Left colon (tissue), 2 donors: Measurements from ENCODE around the gene GHR. TPM values are rescaled to one million over a fixed set of nuclear protein-coding genes. Genes with fewer than 3 reads are reported as not detected.

Source experiments
- ATAC-seq: fragments of 200-7000 bp; cut with Tn5 transposase; one replicate; pipeline ENCODE4 v1.9.1; 2020; ENCODE audit warnings: mild to moderate bottlenecking, moderate library complexity
- DNase-seq, 2 donors: peaks; one replicate each; pipeline ENCODE4 v3.0.0-alpha.2; 2020
- intact Hi-C, 2 donors: fragments of 100-400 bp; cut with DNase I in 1 of 2; cut with micrococcal nuclease in 1 of 2; formaldehyde crosslinking; loops; one replicate each; pipeline versions ENCODE4 v1.11.2 to v1.14.0; 2022; cut with DNase I, micrococcal nuclease
- total RNA-seq, 2 donors: library from RNA; stranded (reverse); fragmentation: NEBNext Ultra II Directional; extraction: Animal tissue kit (Norgen Biotek cat#: 25700); gene quantifications; one replicate each; pipeline ENCODE4 v1.2.1, GENCODE V29; 2021
- donor health status: DM: no; HTN: no; CAD: no.
- donor health status: DM: yes; HTN: yes; CAD: no.

Gene GHR
- total RNA-seq, 2 donors from 2014 or later = 4.0 to 8.0 TPM

- intact Hi-C loops = no loop called here
- ATAC-seq (no peak), DNase-seq (no peak)
Measured at GRCh38 chr5:42506662-42507061, 83.4 kb downstream of the GHR start.

- no peak for ATAC-seq
- intact Hi-C loops = no loop called here
Measured at GRCh38 chr5:42507451-42508097, 84.3 kb downstream of the GHR start.

GRCh38 chr5:42513246-42513645 lies 90.0 kb downstream of the GHR start:
- intact Hi-C loops = no loop called here
- no peak for ATAC-seq

More at GRCh38 chr5:42507451-42508097, 84.3 kb downstream of the GHR start:
- DNase-seq = no peak

GRCh38 chr5:42514754-42515153 lies 91.5 kb downstream of the GHR start:
- peak; percentile 49 for ATAC-seq
- intact Hi-C loops = no loop called here
- DNase-seq = peak in 1 of 2 donors; percentile 18

More at GRCh38 chr5:42513246-42513645, 90.0 kb downstream of the GHR start:
- DNase-seq = no peak

GRCh38 chr5:42515504-42515903 lies 92.3 kb downstream of the GHR start:
- DNase-seq (no peak), ATAC-seq (peak; percentile 61)
- intact Hi-C loops = no loop called here

GRCh38 chr5:42516282-42517042 lies 93.2 kb downstream of the GHR start:
- peak; percentile 44 for ATAC-seq
- intact Hi-C loops = no loop called here
- DNase-seq = no peak

- intact Hi-C loops = no loop called here
- DNase-seq = no peak
- peak; percentile 12 for ATAC-seq
Measured at GRCh38 chr5:42517164-42517563, 93.9 kb downstream of the GHR start.

- DNase-seq (no peak), ATAC-seq (no peak)
- intact Hi-C loops = no loop called here
Measured at GRCh38 chr5:42518595-42519221, 95.5 kb downstream of the GHR start.

GRCh38 chr5:42520203-42520602 lies 97.0 kb downstream of the GHR start:
- intact Hi-C loops = no loop called here
- ATAC-seq (peak; percentile 89), DNase-seq (no peak)

- intact Hi-C loops = no loop called here
- peak; percentile 73 for ATAC-seq
- peak; percentile 52 to 66 for DNase-seq
Measured at GRCh38 chr5:42520957-42521356, 97.7 kb downstream of the GHR start.

GRCh38 chr5:42521406-42521805 lies 98.2 kb downstream of the GHR start:
- no peak for DNase-seq
- no peak for ATAC-seq
- intact Hi-C loops = no loop called here

- intact Hi-C loops = no loop called here
- ATAC-seq = no peak
- DNase-seq = no peak
Measured at GRCh38 chr5:42522783-42523182, 99.5 kb downstream of the GHR start.

- DNase-seq = no peak
- ATAC-seq = no peak
- intact Hi-C loops = no loop called here
Measured at GRCh38 chr5:42526179-42526578, 102.9 kb downstream of the GHR start.

GRCh38 chr5:42531611-42532010 lies 108.4 kb downstream of the GHR start:
- DNase-seq (no peak), ATAC-seq (no peak)
- intact Hi-C loops = no loop called here

- DNase-seq = no peak
- no peak for ATAC-seq
- intact Hi-C loops = no loop called here
Measured at GRCh38 chr5:42542106-42542505, 118.9 kb downstream of the GHR start.

GRCh38 chr5:42543774-42544173 lies 120.5 kb downstream of the GHR start:
- no peak for ATAC-seq
- DNase-seq = no peak
- intact Hi-C loops = no loop called here

GRCh38 chr5:42545038-42545437 lies 121.8 kb downstream of the GHR start:
- no peak for ATAC-seq
- intact Hi-C loops = no loop called here

GRCh38 chr5:42547141-42547540 lies 123.9 kb downstream of the GHR start:
- ATAC-seq = no peak
- no peak for DNase-seq
- intact Hi-C loops = no loop called here

More at GRCh38 chr5:42545038-42545437, 121.8 kb downstream of the GHR start:
- no peak for DNase-seq

GRCh38 chr5:42547894-42548293 lies 124.7 kb downstream of the GHR start:
- intact Hi-C loops = no loop called here
- no peak for DNase-seq
- no peak for ATAC-seq

- no peak for ATAC-seq
- intact Hi-C loops = no loop called here
- DNase-seq = no peak
Measured at GRCh38 chr5:42552597-42552996, 129.4 kb downstream of the GHR start.
